Measurements from ENCODE around the gene LSM2.

DNA sequence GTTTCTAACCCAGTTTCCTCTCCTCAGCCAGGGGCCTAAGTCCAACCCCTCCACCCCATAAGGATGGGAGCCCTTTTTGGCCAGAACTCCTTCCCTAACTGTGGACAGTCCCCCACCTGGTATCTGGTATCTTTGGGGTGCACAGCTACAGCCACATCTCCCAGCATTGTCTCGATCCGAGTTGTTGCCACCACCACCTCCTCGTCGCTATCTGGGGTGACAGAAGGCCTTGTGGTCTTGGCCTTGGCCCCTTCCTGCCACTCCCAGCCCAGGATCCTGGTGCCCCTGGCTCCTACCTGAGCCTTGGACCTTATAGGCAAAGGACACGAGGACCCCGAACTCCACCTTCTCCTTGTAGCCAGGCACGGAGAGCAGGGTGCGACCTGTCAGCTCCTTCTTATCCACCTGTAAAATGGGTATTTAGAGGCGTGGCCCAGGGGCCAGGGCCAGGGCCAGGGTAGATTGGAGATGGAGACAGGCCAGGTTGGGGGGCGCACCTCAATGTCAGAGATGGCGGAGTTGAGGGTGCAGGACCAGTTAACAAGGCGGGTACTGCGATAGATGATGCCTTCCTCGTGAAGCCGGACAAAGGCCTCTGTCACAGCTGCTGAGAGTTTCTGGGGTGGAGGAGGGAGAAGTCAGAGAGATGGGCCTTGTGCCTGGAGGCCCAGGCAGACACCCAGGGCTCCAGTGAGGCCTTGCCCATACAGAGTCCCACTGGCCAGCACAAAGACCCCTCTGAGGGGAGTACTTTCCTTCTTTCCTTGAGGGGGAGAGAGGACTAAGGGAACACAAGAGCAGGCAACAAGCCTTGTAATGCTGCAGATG lies 22.5 kb downstream of the LSM2 start:
- no peak for TF ChIP-seq CTCF (IDR thresholded peaks at IDR 0.05 in 4 of 5, conservative IDR thresholded peaks at IDR 0.05 in 1 of 5)
- no peak for TF ChIP-seq POLR2A (IDR thresholded peaks at IDR 0.05)

Measured in gastrocnemius medialis (tissue), 4 donors.